ENCODE measurements around the gene ERC1. TPM values are rescaled to one million over a fixed set of nuclear protein-coding genes. Genes with fewer than 3 reads are reported as not detected.

ERC1 gene
- total and polyA plus RNA-seq, 2 of the 4 experiments (the other 2 are of a cell fraction), result 11.6 to 25.6 TPM

- no peak overlapping the region for H2AFZ ChIP-seq (replicated peaks; ENCODE audit: low read length, poor library complexity)
- H2AK5ac ChIP-seq (ENCODE audit: low read depth, low read length), result no peak overlapping the region
- H2BK5ac ChIP-seq (ENCODE audit: low read depth, low read length, poor library complexity, severe bottlenecking), result no peak overlapping the region
- no peak overlapping the region for H4K8ac ChIP-seq (ENCODE audit: low read depth in 2 of 2, low read length in 2 of 2)
- H3K9me3 ChIP-seq (ENCODE audit: control insufficient read depth, insufficient read depth, low read length), result no peaks in the 10 kb centered on the region
- H2AK9ac ChIP-seq (replicated peaks; ENCODE audit: low read depth, low read length, poor library complexity), result no peak overlapping the region
- ChIA-PET CTCF (no interaction called here), POLR2A (ENCODE audit: unreplicated experiment) (no interaction called here)
- no peaks in the 10 kb centered on the region; the same call in 1 of the 2 replicates for H3K4me1 ChIP-seq (ENCODE audit: control insufficient read depth, insufficient read depth, low read length)
- intact Hi-C loops (cut with micrococcal nuclease) (no loop called here), in situ Hi-C loops (cut with MboI; ENCODE audit: low sequenced_read_pairs) (no loop called here), dilution Hi-C loops (cut with HindIII; ENCODE audit: low sequenced_read_pairs, unreplicated experiment) (no loop called here)
- DNase-seq, result no peak
- no peak overlapping the region for H3K18ac ChIP-seq (ENCODE audit: low read depth, low read length)
- peaks cover 5 to 19% of the 10 kb centered on the region in 2 experiments; a peak in 3 of 4 replicates for H3K79me1 ChIP-seq (ENCODE audit: low read depth in 1 of 2, low read length in 2 of 2)
- H4K5ac ChIP-seq (ENCODE audit: low read depth, low read length), result no peak overlapping the region
- no peak overlapping the region for H3K4me3 ChIP-seq (ENCODE audit: insufficient read depth, low read depth, low read length)
- H3K9ac ChIP-seq (ENCODE audit: low read depth, low read length), result no peak overlapping the region
- no peaks in the 10 kb centered on the region for H3K27me3 ChIP-seq (ENCODE audit: control insufficient read depth, insufficient read depth, low read length)
- H3K4me2 ChIP-seq (ENCODE audit: low read depth, low read length), result no peak overlapping the region
- ATAC-seq (ENCODE audit: low read depth), result no peak
- no peak for TF ChIP-seq BHLHE40 (IDR thresholded peaks at IDR 0.05; ENCODE audit: low read depth, low read length)
- no peak for TF ChIP-seq SMC3 (IDR thresholded peaks at IDR 0.05; ENCODE audit: low read depth, low read length)
- TF ChIP-seq RCOR1 (IDR thresholded peaks at IDR 0.05; ENCODE audit: insufficient replicate concordance, low read length), result no peak
- TF ChIP-seq RAD21 (IDR thresholded peaks at IDR 0.05; ENCODE audit: low read length), result no peak
- no peak for TF ChIP-seq RFX5 (IDR thresholded peaks at IDR 0.05; ENCODE audit: low read depth, low read length)
- no peak for TF ChIP-seq CEBPB (IDR thresholded peaks at IDR 0.05; ENCODE audit: low read depth, low read length)
- no peak for TF ChIP-seq FOS (IDR thresholded peaks at IDR 0.05; ENCODE audit: low read depth, low read length)
- TF ChIP-seq CHD1 (IDR thresholded peaks at IDR 0.05; ENCODE audit: low read depth, low read length), result no peak
- no peak for TF ChIP-seq NFE2L2 (IDR thresholded peaks at IDR 0.05; ENCODE audit: low read depth, low read length)
- TF ChIP-seq MAZ (IDR thresholded peaks at IDR 0.05; ENCODE audit: borderline replicate concordance, low read depth, low read length), result no peak
- no peak for TF ChIP-seq MAFK (IDR thresholded peaks at IDR 0.05; ENCODE audit: low read depth, low read length)
- H2BK20ac ChIP-seq (ENCODE audit: low read depth, low read length), result no peak overlapping the region
- H3K56ac ChIP-seq (ENCODE audit: extremely low read depth, insufficient read depth, low read length), result no peak overlapping the region
- H4K91ac ChIP-seq (ENCODE audit: insufficient read depth, low read depth, low read length), result no peak overlapping the region
- H3K4ac ChIP-seq (ENCODE audit: low read depth, low read length), result no peak overlapping the region
- no peak overlapping the region for H3K27ac ChIP-seq (ENCODE audit: insufficient read depth, low read length)
- no TSS peak for BruUV-seq (replicated peaks)
- H3K14ac ChIP-seq (replicated peaks; ENCODE audit: low read depth, low read length), result no peak overlapping the region
- peaks cover 6% of the 10 kb centered on the region; the same call in 1 of the 2 replicates for H3K9me1 ChIP-seq (ENCODE audit: insufficient read depth, low read length)
- 0 out of 2 replicates have a peak, but pooled peaks cover 3% of the 10 kb centered on the region for H4K20me1 ChIP-seq (ENCODE audit: insufficient read depth, low read length)
- peaks cover 6% of the 10 kb centered on the region for H3K36me3 ChIP-seq (ENCODE audit: control insufficient read depth, insufficient read depth, low read length)
- no peak overlapping the region for H3K23ac ChIP-seq (ENCODE audit: low read depth, low read length)
- H2BK15ac ChIP-seq (ENCODE audit: low read depth, low read length), result no peak overlapping the region
- no peak overlapping the region for H2BK120ac ChIP-seq (ENCODE audit: low read depth, low read length)
Measured at GRCh38 chr12:1176191-1176590, 185.2 kb downstream of the ERC1 start.
